GM23338 (cell line): Measurements from ENCODE around the gene LAMTOR4. TPM values are rescaled to one million over a fixed set of nuclear protein-coding genes. Genes with fewer than 3 reads are reported as not detected.
A peak's percentile ranks its signal among the peaks of the same experiment; 100 is the strongest.

Experiments
- ATAC-seq: fragments of 200-7000 bp; cut with Tn5 transposase; 3 replicates; pipeline ENCODE4 v1.9.1; 2020
- DNase-seq: peaks from one replicate; pipeline ENCODE4 v3.0.0-alpha.2; 2015; ENCODE audit warnings: low spot score
- H2AFZ ChIP-seq: fragments of 200-600 bp; sonication (generic); 2 replicates; pipeline ENCODE4 v1.8.0; 2016; ENCODE audit warnings: antibody characterized with exemption, mild to moderate bottlenecking, moderate library complexity
- H3F3A ChIP-seq: fragments of 200-600 bp; sonication (generic); replicated peaks from 2 replicates; pipeline ENCODE4 v1.8.0; 2017; ENCODE audit warnings: antibody characterized with exemption, mixed run types, low read depth
- H3K27ac ChIP-seq: fragments of 200-600 bp; sonication (generic); 2 replicates; pipeline ENCODE4 v1.6.1; 2016; ENCODE audit warnings: low read depth
- H3K27me3 ChIP-seq: fragments of 200-600 bp; sonication (generic); 2 replicates; pipeline ENCODE4 v1.8.0; 2016; ENCODE audit warnings: mild to moderate bottlenecking, mixed run types, moderate library complexity; ENCODE audit not compliant: insufficient read depth
- H3K36me3 ChIP-seq: fragments of 200-600 bp; sonication (generic); 2 replicates; pipeline ENCODE4 v1.8.0; 2016; ENCODE audit warnings: mild to moderate bottlenecking; ENCODE audit not compliant: insufficient read depth
- H3K4me1 ChIP-seq: fragments of 200-600 bp; sonication (generic); 2 replicates; pipeline ENCODE4 v1.8.0; 2016; ENCODE audit warnings: mild to moderate bottlenecking, moderate library complexity; ENCODE audit not compliant: insufficient read depth
- H3K4me2 ChIP-seq: fragments of 200-600 bp; sonication (generic); 2 replicates; pipeline ENCODE4 v1.7.1; 2017; ENCODE audit warnings: mixed run types
- H3K4me3 ChIP-seq: fragments of 200-600 bp; sonication (generic); 2 replicates; pipeline ENCODE4 v1.6.1; 2016; ENCODE audit warnings: mixed run types
- H3K79me2 ChIP-seq: fragments of 200-600 bp; sonication (generic); replicated peaks from 2 replicates; pipeline ENCODE4 v1.8.0; 2017; ENCODE audit warnings: mild to moderate bottlenecking; ENCODE audit not compliant: insufficient read depth
- H3K9me2 ChIP-seq: fragments of 200-600 bp; sonication (generic); 2 replicates; pipeline ENCODE4 v1.8.0; 2017; ENCODE audit not compliant: insufficient read depth
- H4K20me1 ChIP-seq: fragments of 200-600 bp; sonication (generic); replicated peaks from 2 replicates; pipeline ENCODE4 v1.8.0; 2017; ENCODE audit warnings: mild to moderate bottlenecking; ENCODE audit not compliant: insufficient read depth
- H3K27ac Mint-ChIP-seq: 2 replicates; pipeline ENCODE4 v1.8.0; 2020; ENCODE audit warnings: inconsistent platforms, mild to moderate bottlenecking, moderate library complexity, mixed read lengths
- H3K27me3 Mint-ChIP-seq: 3 replicates; pipeline ENCODE4 v1.8.0; 2022; ENCODE audit warnings: low read depth, mild to moderate bottlenecking, moderate library complexity, mixed read lengths, inconsistent platforms; ENCODE audit not compliant: insufficient read depth, poor library complexity
- H3K36me3 Mint-ChIP-seq: 3 replicates; pipeline ENCODE4 v1.8.0; 2021; ENCODE audit warnings: low read depth, mild to moderate bottlenecking, inconsistent platforms, moderate library complexity, mixed read lengths
- H3K4me1 Mint-ChIP-seq: 3 replicates; pipeline ENCODE4 v1.8.0; 2020; ENCODE audit warnings: mild to moderate bottlenecking, inconsistent platforms, mixed read lengths
- H3K4me3 Mint-ChIP-seq: 3 replicates; pipeline ENCODE4 v1.8.0; 2021; ENCODE audit warnings: moderate library complexity, mild to moderate bottlenecking, inconsistent platforms, mixed read lengths
- H3K9me3 Mint-ChIP-seq: 3 replicates; pipeline ENCODE4 v1.8.0; 2020; ENCODE audit warnings: moderate library complexity, mild to moderate bottlenecking, inconsistent platforms, mixed read lengths
- CREB1 ChIP-seq: fragments of 250-450 bp; sonication (Bioruptor Pico); IDR thresholded peaks from 2 replicates; pipeline ENCODE4 v1.5.0; 2020; ENCODE audit warnings: low read depth, mild to moderate bottlenecking, moderate library complexity
- CTCF ChIP-seq, 2 experiments: fragments of 200-600 bp in 1 of 2; sonication (generic) in 1 of 2; conservative IDR thresholded peaks; 2 replicates each; pipeline versions ENCODE4 v1.5.1 to v1.6.1; 2016 to 2017; ENCODE audit warnings: antibody characterized with exemption in 2 of 2, low read depth in 2 of 2, mild to moderate bottlenecking in 2 of 2, moderate library complexity in 1 of 2
- ETS1 ChIP-seq: IDR thresholded peaks from 2 replicates; pipeline ENCODE4 v1.6.1; 2016; ENCODE audit warnings: antibody characterized with exemption
- EZH2 ChIP-seq: fragments of 200-600 bp; sonication (generic); IDR thresholded peaks from one replicate; pipeline ENCODE4 v1.8.0; 2017; ENCODE audit warnings: antibody characterized with exemption, mild to moderate bottlenecking, low read depth; ENCODE audit not compliant: unreplicated experiment
- STAT1 ChIP-seq: IDR thresholded peaks from one replicate; pipeline ENCODE4 v1.6.1; 2016; ENCODE audit warnings: antibody characterized with exemption; ENCODE audit not compliant: unreplicated experiment
- ZNF114 ChIP-seq: fragments of 250-450 bp; sonication (Bioruptor Pico); IDR thresholded peaks from 2 replicates; pipeline ENCODE4 v1.5.0; 2020; ENCODE audit warnings: mild to moderate bottlenecking, moderate library complexity
- polyA plus RNA-seq: library from polyadenylated mRNA; unstranded; fragments of >200 nt; fragmentation: Nextera tagmentation; extraction: Ambion mirVana; gene quantifications from 2 replicates; pipeline ENCODE4 v1.2.1, GENCODE V29; 2016
- total RNA-seq: library from RNA; depleted of rRNA; stranded (reverse); fragments of >200 nt; shearing (Covaris generic); gene quantifications from 2 replicates; pipeline ENCODE4 v1.2.3, GENCODE V29; 2014
- TF ChIP-seq, protein P1 (sequence below): IDR thresholded peaks from one replicate; pipeline ENCODE4 v1.6.1; 2018; ENCODE audit warnings: antibody characterized with exemption; ENCODE audit not compliant: unreplicated experiment

LAMTOR4 gene
- total and polyA plus RNA-seq, 2 experiments from 2014 or later: 145 to 333 TPM

GRCh38 chr7:100132126-100132525 is 16.6 kb upstream of the LAMTOR4 start (continued):
- TF ChIP-seq CREB1 (no peak), STAT1 (no peak), EZH2 (no peak), ZNF114 (CRISPR knock-in tag) (no peak)
- TF ChIP-seq, protein P1, sequence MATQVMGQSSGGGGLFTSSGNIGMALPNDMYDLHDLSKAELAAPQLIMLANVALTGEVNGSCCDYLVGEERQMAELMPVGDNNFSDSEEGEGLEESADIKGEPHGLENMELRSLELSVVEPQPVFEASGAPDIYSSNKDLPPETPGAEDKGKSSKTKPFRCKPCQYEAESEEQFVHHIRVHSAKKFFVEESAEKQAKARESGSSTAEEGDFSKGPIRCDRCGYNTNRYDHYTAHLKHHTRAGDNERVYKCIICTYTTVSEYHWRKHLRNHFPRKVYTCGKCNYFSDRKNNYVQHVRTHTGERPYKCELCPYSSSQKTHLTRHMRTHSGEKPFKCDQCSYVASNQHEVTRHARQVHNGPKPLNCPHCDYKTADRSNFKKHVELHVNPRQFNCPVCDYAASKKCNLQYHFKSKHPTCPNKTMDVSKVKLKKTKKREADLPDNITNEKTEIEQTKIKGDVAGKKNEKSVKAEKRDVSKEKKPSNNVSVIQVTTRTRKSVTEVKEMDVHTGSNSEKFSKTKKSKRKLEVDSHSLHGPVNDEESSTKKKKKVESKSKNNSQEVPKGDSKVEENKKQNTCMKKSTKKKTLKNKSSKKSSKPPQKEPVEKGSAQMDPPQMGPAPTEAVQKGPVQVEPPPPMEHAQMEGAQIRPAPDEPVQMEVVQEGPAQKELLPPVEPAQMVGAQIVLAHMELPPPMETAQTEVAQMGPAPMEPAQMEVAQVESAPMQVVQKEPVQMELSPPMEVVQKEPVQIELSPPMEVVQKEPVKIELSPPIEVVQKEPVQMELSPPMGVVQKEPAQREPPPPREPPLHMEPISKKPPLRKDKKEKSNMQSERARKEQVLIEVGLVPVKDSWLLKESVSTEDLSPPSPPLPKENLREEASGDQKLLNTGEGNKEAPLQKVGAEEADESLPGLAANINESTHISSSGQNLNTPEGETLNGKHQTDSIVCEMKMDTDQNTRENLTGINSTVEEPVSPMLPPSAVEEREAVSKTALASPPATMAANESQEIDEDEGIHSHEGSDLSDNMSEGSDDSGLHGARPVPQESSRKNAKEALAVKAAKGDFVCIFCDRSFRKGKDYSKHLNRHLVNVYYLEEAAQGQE: no peak

GRCh38 chr7:100132697-100133151 is 16.0 kb upstream of the LAMTOR4 start:
- Mint-ChIP-seq H3K9me3 (no peaks in the 10 kb centered on the region), H3K4me1 (peaks cover 11% of the 10 kb centered on the region), H3K4me3 (no peak overlapping the region; the same call in 2 of the 3 replicates), H3K36me3 (no peaks in the 10 kb centered on the region), H3K27ac (no peak overlapping the region), H3K27me3 (peaks cover 13% of the 10 kb centered on the region)
- no peaks in the 10 kb centered on the region for H3K79me2 ChIP-seq
- H3K4me3 ChIP-seq: no peak overlapping the region
- H3K36me3 ChIP-seq: no peaks in the 10 kb centered on the region
- H3K9me2 ChIP-seq: no peaks in the 10 kb centered on the region
- no peak overlapping the region for H3K27ac ChIP-seq
- ATAC-seq: peak; percentile 82
- TF ChIP-seq ETS1 (no peak), CTCF (conservative IDR thresholded peaks at IDR 0.05; ENCODE audit: low read depth in 2 of 2) (peak; percentile 95 to 99)
- H2AFZ ChIP-seq: peak overlapping the region; percentile 80
- peaks cover 4% of the 10 kb centered on the region; the same call in 1 of the 2 replicates for H3K4me1 ChIP-seq
- H3K4me2 ChIP-seq: no peak overlapping the region
- peaks cover 18% of the 10 kb centered on the region for H3K27me3 ChIP-seq
- H4K20me1 ChIP-seq: no peaks in the 10 kb centered on the region
- peak; percentile 89 for DNase-seq
- 0 out of 2 replicates have a peak, but pooled peaks cover 3% of the 10 kb centered on the region for H3F3A ChIP-seq
